Kidney (tissue), 14 donors: ENCODE data around the gene PAGR1. TPM values are rescaled to one million over a fixed set of nuclear protein-coding genes. Genes with fewer than 3 reads are reported as not detected.

Experiments
- DNase-seq, 5 donors: peaks; one replicate each; pipeline ENCODE4 v3.0.0-alpha.2; 2013 to 2020
- FAIRE-seq: peaks from 2 replicates; lab custom pipeline; 2012; peaks lifted over from hg19 to GRCh38; lab: Jason Lieb, UNC
- H3K27ac ChIP-seq, 2 donors: one replicate each; pipeline ENCODE4 v1.7.0; 2013; ENCODE audit warnings: low read depth in 2 of 2, low read length in 2 of 2, inconsistent platforms in 1 of 2
- H3K27me3 ChIP-seq: one replicate; pipeline ENCODE4 v1.7.1; 2013; ENCODE audit warnings: low read length, inconsistent platforms; ENCODE audit not compliant: control insufficient read depth, insufficient read depth
- H3K36me3 ChIP-seq, 3 donors: one replicate each; pipeline versions ENCODE4 v1.7.0 to v1.7.1; 2013; ENCODE audit warnings: low read length in 3 of 3, control low read depth in 1 of 3, inconsistent platforms in 1 of 3; ENCODE audit not compliant: insufficient read depth in 3 of 3, control insufficient read depth in 2 of 3
- H3K4me1 ChIP-seq, 3 donors: one replicate each; pipeline versions ENCODE4 v1.7.0 to v1.7.1; 2013; ENCODE audit warnings: low read length in 3 of 3, inconsistent platforms in 1 of 3, low read depth in 1 of 3; ENCODE audit not compliant: control insufficient read depth in 2 of 3, insufficient read depth in 2 of 3
- H3K4me3 ChIP-seq, 3 donors: one replicate each; pipeline versions ENCODE4 v1.7.0 to v1.8.1; 2013; ENCODE audit warnings: low read length in 3 of 3, control low read depth in 1 of 3, inconsistent platforms in 1 of 3
- H3K9ac ChIP-seq, 3 donors: one replicate each; pipeline versions ENCODE4 v1.7.0 to v1.7.1; 2013; ENCODE audit warnings: low read length in 3 of 3, control low read depth in 1 of 3, inconsistent platforms in 1 of 3
- H3K9me3 ChIP-seq, 3 donors: one replicate each; pipeline versions ENCODE4 v1.7.0 to v1.7.1; 2013; ENCODE audit warnings: low read length in 3 of 3, control low read depth in 1 of 3, inconsistent platforms in 1 of 3; ENCODE audit not compliant: control insufficient read depth in 2 of 3, insufficient read depth in 1 of 3
- CTCF ChIP-seq: IDR thresholded peaks from 3 replicates; pipeline ENCODE4 v1.5.1; 2012; ENCODE audit warnings: mild to moderate bottlenecking, moderate library complexity, borderline replicate concordance; ENCODE audit not compliant: insufficient read depth; ENCODE audit errors: extremely low read depth
- intact Hi-C: fragments of 100-400 bp; cut with DNase I; formaldehyde crosslinking; loops from one replicate; pipeline ENCODE4 v1.11.1; 2022
- polyA plus RNA-seq: library from polyadenylated mRNA; stranded (reverse); fragments of 350-450 nt; fragmentation: Illumina TruSeq; extraction: RNeasy Lipid Tissue Mini Kit (QIAGEN cat#74804); gene quantifications from one replicate; pipeline ENCODE4 v1.2.3, GENCODE V29; 2014; ENCODE audit warnings: low read depth, low replicate concordance; ENCODE audit not compliant: insufficient read depth
- total RNA-seq: library from RNA; stranded (reverse); fragmentation: NEBNext Ultra II Directional; extraction: Animal tissue kit (Norgen Biotek cat#: 25700); gene quantifications from one replicate; pipeline ENCODE4 v1.2.1, GENCODE V29; 2021
- donor health status: control.
- donor health status: control.
- donor health status: control.
- donor health status: control.
- donor health status: control.
- donor health status: DM: yes; HTN: yes; CAD: no.
- donor health status: Normal renal cell carcinoma (clear cell type).

The PAGR1 gene
- total and polyA plus RNA-seq, 2 donors from 2014 or later: 23.5 to 30.0 TPM

GRCh38 chr16:29809031-29809747 is 6.8 kb upstream of the PAGR1 start:
- peak overlapping the region in 1 of 2 donors; percentile 94 for H3K27ac ChIP-seq
- peak overlapping the region in 1 of 3 donors; percentile 56 for H3K4me3 ChIP-seq
- intact Hi-C loops: no loop called here
- H3K27me3 ChIP-seq: no peaks in the 10 kb centered on the region
- DNase-seq (peak in 2 of 5 donors; percentile 81 to 87), FAIRE-seq (no peak)
- no peak overlapping the region for H3K9ac ChIP-seq
- TF ChIP-seq CTCF: no peak
- peaks cover 0 to 3% (median 2%) of the 10 kb centered on the region in 3 donors for H3K36me3 ChIP-seq
- peaks cover 2 to 39% (median 16%) of the 10 kb centered on the region in 3 donors for H3K4me1 ChIP-seq
- no peaks in the 10 kb centered on the region for H3K9me3 ChIP-seq

GRCh38 chr16:29809850-29810698 is 5.9 kb upstream of the PAGR1 start:
- no peak for TF ChIP-seq CTCF
- no peaks in the 10 kb centered on the region for H3K27me3 ChIP-seq
- peak overlapping the region in 1 of 2 donors; percentile 95 for H3K27ac ChIP-seq
- FAIRE-seq (no peak), DNase-seq (peak in 4 of 5 donors; percentile 48 to 77 (median 60))
- no peak overlapping the region for H3K9ac ChIP-seq
- intact Hi-C loops: no loop called here
- H3K36me3 ChIP-seq: peaks cover 0 to 3% (median 2%) of the 10 kb centered on the region in 3 donors
- no peak overlapping the region for H3K4me3 ChIP-seq
- H3K4me1 ChIP-seq: peaks cover 2 to 36% (median 12%) of the 10 kb centered on the region in 3 donors
- H3K9me3 ChIP-seq: no peaks in the 10 kb centered on the region

- H3K4me1 ChIP-seq: peaks cover 2 to 38% (median 12%) of the 10 kb centered on the region in 3 donors
- DNase-seq: no peak
- peak overlapping the region; percentile 83 to 95 for H3K27ac ChIP-seq
These were observed 5.2 kb upstream of the PAGR1 start for GRCh38 chr16:29810699-29811169.

More at GRCh38 chr16:29810699-29811169, 5.2 kb upstream of the PAGR1 start:
- H3K9ac ChIP-seq: peak overlapping the region in 1 of 3 donors; percentile 58
- TF ChIP-seq CTCF: no peak
- no peaks in the 10 kb centered on the region for H3K27me3 ChIP-seq
- H3K4me3 ChIP-seq: peak overlapping the region in 1 of 3 donors; percentile 66
- intact Hi-C loops: no loop called here
- FAIRE-seq: no peak
- H3K9me3 ChIP-seq: no peaks in the 10 kb centered on the region
- peaks cover 0 to 3% (median 2%) of the 10 kb centered on the region in 3 donors for H3K36me3 ChIP-seq
